ENCODE results near the gene MAD1L1. TPM values are rescaled to one million over a fixed set of nuclear protein-coding genes. Genes with fewer than 3 reads are reported as not detected.
"Not testable (repeated sequence)": the region's sequence is repeated elsewhere in the genome, so short reads cannot be mapped to it uniquely, and the experiment has no call there.

Gene MAD1L1
- total RNA-seq, 1 experiment from 2014 or later: 43.8 TPM

GRCh38 chr7:1997537-1998076 lies 235.1 kb downstream of the MAD1L1 start (continued):
- TF ChIP-seq PRDM15 (CRISPR knock-in tag; IDR thresholded peaks at IDR 0.05) (no peak), ATF1 (CRISPR knock-in tag; IDR thresholded peaks at IDR 0.05) (no peak), NR2C2 (CRISPR knock-in tag; IDR thresholded peaks at IDR 0.05) (no peak)

- H3K36me3 Mint-ChIP-seq: no peaks in the 10 kb centered on the region
- DNase-seq (ENCODE audit: low spot score): no peak
- ATAC-seq: no peak
- no peaks in the 10 kb centered on the region for H3K27me3 Mint-ChIP-seq (ENCODE audit: low read depth)
- no peaks in the 10 kb centered on the region for H3K4me1 Mint-ChIP-seq
- no peak overlapping the region for H3K27ac Mint-ChIP-seq
- no peak overlapping the region for H3K4me3 Mint-ChIP-seq
- no peaks in the 10 kb centered on the region for H3K9me3 Mint-ChIP-seq
- CTCF ChIA-PET: no interaction called here
- POLR2A ChIA-PET: no interaction called here
- TF ChIP-seq ZNF263 (CRISPR knock-in tag; IDR thresholded peaks at IDR 0.05; ENCODE audit: low read depth) (no peak), E2F1 (CRISPR knock-in tag; IDR thresholded peaks at IDR 0.05) (no peak), MXD4 (CRISPR knock-in tag; IDR thresholded peaks at IDR 0.05; ENCODE audit: borderline replicate concordance) (no peak), GRHL2 (CRISPR knock-in tag; IDR thresholded peaks at IDR 0.05; ENCODE audit: insufficient replicate concordance, severe bottlenecking) (no peak), ZNF671 (CRISPR knock-in tag; IDR thresholded peaks at IDR 0.05) (no peak), SMAD4 (CRISPR knock-in tag; IDR thresholded peaks at IDR 0.05) (no peak), E2F5 (CRISPR knock-in tag; IDR thresholded peaks at IDR 0.05) (no peak), AR (CRISPR knock-in tag; IDR thresholded peaks at IDR 0.05) (no peak), TCF7 (CRISPR knock-in tag; IDR thresholded peaks at IDR 0.05; ENCODE audit: low read depth) (no peak), EMX1 (CRISPR knock-in tag; IDR thresholded peaks at IDR 0.05) (no peak), PREB (CRISPR knock-in tag; IDR thresholded peaks at IDR 0.05; ENCODE audit: borderline replicate concordance) (no peak)
Measured at GRCh38 chr7:1996816-1997215, 235.9 kb downstream of the MAD1L1 start.

- H3K27ac Mint-ChIP-seq; DNase-seq (ENCODE audit: low spot score); H3K9me3 Mint-ChIP-seq; H3K27me3 Mint-ChIP-seq (ENCODE audit: low read depth); CTCF ChIA-PET; H3K4me1 Mint-ChIP-seq; H3K4me3 Mint-ChIP-seq; ATAC-seq; H3K36me3 Mint-ChIP-seq; POLR2A ChIA-PET: not testable (repeated sequence)
Measured at GRCh38 chr7:1995911-1996420, 236.8 kb downstream of the MAD1L1 start.
